GM18498 (cell line): ENCODE measurements around the gene CAV1.

Experiments
- ATAC-seq: cut with Tn5 transposase; IDR thresholded peaks from one replicate; pipeline ENCODE4 v1.9.1; 2021; ENCODE audit warnings: mild to moderate bottlenecking, moderate library complexity; ENCODE audit not compliant: unreplicated experiment

CAV1 gene

DNA sequence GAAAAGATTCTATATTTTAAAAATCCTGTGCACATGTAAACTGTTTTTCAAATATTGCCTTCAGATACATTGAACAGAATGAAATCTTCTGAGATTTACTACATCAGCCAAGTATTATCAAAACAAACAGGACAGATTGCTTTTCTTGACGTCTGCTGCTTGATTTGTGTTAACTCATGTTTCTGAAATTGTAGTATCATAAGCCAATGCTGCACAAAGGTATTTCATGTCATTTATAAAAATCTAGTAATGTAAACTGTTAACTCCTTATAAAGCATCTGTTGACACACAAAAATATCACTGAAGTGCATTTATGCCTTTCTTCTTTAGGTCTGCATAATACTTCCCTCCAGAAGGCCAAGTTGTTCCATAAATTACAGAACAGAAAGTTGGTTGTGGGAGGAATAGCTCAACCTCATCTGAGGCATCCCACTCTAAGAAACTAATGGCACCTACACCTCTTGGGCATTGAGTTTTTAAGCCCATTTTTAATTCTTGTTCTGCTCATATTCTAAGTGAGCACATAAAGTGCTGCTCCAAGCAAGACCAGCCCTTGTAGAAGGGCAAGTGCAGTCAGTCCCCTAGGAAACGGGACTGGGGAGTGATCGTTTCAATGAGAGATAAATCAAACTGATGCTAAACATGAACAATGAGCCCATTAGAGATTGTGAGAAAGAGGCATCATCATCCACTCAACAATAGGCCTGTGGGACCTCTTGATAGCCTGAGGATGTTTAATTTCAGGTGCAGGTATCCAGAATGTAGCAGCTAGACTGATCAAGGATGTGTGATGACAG is 28.5 kb downstream of the CAV1 start:
- no peak for ATAC-seq

DNA sequence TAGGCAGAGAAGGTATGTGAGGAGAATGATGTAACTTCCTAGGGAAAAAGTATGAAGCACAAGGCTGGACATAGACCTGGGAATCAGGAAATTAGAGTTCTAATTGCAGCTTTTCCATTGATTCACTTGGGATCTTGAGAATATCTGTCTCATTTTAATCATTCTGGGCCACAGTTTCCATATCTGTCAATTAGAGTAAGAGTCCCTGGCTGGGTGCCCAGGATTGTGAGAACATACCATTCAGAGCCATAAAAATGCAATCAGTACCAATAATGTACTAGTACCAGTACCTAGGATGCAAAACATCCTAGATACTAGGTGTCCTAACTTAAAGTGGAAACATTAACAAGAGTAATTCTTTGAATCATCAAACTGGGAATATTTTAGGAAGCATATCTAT is 29.6 kb downstream of the CAV1 start:
- no peak for ATAC-seq

DNA sequence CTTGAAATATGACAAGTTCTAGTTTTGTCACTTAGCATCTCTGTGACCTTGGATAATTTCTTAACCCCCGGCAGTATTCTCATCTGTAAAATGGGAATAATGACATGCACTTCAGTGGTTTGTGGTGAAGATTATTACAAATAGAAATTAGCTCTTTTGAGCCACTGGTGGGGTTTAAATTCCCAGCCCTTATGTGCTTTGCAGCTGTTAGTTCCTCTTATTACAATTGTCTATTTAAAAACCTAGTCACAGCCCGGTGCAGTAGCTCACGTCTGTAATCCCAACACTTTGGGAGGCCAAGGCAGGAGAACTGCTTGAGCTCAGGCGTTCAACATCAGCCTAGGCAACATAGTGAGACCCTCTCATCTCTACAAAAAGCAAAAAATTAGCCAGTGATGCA is 30.1 kb downstream of the CAV1 start:
- ATAC-seq, result no peak

DNA sequence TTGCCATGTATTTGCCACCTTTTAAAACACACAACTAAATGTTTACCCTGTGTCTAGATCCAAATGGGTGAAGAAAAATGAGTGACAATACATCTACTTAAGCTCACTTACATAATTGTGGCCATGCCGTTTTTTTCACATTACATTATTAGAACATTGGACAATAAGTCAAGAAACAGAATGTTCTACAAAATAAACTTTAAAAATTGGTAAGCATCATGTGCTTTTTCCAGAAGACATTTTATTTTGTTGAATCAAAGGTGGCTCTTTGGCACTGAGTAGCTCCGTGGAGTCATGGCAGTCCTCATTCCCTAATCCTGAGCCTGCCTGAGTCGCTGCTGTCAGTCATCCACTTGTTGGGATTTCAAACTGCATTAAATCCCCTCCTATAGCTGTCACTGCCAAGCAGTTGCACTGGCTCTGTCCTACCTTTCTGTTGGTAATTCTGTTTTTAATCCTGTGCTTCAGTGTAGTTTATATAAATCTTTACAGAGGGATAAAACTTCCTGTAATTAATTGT is 32.3 kb downstream of the CAV1 start:
- no peak for ATAC-seq

DNA sequence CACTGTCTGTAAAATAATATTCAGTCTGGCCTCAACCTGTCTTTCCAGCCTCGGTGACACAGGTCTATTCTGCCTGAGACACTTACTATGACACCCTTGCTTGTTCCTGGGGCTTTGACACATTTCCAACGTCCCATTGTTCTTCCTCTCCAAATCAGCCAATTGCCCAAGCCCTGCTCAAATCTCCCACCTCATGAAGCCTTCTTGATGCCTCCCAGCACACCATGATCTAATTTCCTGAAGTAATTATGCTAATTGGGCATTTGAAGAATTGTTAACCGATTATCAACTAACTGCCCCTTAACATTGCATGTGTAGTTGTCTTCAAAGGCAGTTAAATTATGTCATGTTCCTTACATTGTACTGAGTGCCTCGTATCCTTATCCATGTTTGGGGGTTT is 33.1 kb downstream of the CAV1 start:
- no peak for ATAC-seq

DNA sequence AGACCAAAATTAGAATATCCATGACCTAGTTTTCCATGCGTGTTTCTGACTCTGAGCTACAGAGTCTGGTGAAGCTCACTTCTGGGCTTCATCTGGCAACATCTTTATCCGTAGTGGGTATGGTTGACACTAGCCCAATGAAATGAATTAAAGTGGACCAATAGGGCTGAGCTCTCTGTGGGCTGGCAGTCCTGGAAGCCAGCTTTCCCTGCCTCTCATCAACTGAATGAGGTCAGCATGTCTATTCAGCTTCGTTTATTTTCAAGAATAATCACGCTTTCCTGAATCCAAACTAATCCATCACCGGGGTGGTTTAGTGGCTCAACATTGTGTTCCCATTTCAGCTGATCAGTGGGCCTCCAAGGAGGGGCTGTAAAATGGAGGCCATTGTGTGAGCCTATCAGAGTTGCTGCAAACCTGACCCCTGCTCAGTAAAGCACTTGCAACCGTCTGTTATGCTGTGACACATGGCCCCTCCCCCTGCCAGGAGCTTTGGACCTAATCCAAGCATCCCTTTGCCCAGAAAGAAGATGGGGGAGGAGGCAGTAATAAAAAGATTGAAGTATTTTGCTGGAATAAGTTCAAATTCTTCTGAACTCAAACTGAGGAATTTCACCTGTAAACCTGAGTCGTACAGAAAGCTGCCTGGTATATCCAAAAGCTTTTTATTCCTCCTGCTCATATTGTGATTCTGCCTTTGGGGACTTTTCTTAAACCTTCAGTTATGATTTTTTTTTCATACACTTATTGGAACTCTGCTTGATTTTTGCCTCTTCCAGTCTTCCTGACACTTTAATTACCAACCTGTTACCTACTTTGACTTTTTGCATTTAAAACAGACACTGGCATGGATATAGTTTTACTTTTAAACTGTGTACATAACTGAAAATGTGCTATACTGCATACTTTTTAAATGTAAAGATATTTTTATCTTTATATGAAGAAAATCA is 35.5 kb downstream of the CAV1 start:
- ATAC-seq, result no peak

DNA sequence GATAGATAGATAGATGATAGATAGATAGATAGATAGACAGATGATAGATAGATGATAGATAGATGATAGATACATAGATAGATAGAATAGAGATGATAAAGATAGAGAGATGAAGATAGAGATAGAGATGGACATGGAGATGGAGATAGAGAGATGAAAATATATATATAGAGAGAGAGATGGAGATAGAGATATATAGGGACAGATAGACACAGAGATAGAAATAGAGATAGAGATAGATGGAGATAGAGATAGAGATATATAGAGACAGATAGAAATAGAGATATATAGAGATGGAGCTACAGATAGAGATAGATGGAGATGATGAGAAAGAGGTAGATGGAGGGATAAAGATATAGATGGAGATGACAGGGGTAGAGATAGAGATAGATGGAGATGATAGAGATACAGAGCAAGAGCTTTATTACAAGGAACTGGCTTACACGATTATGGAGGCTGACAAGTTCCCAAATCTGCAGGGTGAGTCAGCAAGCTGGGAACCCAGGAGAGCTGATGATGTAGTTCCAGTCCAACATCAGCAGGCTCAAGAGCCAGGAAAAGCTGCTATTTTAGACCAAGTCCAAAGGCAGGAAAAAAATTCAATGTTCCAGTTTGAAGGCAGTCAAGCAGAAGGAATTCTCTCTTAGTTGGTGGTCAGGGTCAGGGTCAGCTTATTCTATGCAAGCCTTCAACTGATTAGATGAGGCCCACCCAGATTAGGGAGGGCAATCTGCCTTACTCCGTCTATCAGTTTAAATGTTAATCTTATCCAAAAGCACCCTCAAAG is 37.1 kb downstream of the CAV1 start:
- ATAC-seq, result no peak

DNA sequence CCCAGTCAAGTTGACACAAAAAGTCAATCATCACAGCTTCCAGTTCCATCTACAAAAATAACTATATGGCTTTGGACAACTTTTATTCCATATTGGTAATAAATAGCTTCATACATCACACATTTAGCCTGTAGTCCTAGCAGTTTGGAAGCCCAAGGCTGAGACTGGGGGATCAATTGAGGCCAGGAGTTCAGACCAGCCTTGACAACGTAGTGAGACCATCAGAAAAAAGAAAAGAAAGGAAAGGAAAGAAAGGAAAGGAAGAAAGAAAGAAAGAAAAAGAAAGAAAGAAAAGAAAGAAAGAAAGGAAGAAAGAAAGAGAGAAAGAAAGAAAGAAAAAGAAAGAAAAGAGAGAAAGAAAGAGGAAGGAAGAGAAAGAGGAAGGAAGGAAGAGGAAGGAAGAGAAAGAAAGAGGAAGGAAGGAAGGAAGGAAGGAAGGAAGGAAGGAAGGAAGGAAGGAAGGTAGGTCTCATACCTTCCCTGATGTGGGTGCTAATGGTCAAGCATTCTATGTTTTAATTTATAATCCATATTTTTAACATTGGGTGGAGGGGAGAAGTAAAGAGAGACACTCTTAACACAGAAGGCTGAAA is 37.8 kb downstream of the CAV1 start:
- no peak for ATAC-seq

DNA sequence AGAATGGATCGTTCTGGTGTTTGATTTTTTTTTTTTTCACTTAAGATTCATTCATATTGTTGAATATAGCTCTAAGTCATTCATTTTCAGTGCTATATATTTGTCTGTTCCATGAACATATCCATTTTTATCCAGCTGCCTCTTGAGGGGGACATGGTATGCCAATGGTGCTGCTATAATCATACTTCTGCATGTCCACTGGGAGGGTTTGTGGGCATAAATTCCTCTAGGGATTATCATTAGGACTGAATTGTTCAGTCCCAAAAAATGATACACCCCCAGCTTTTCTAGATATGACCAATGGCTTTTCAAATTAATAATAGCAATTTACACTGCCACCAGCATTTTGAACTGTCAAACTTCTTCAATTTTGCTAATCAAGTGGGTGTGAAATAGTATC is 41.1 kb downstream of the CAV1 start:
- no peak for ATAC-seq

DNA sequence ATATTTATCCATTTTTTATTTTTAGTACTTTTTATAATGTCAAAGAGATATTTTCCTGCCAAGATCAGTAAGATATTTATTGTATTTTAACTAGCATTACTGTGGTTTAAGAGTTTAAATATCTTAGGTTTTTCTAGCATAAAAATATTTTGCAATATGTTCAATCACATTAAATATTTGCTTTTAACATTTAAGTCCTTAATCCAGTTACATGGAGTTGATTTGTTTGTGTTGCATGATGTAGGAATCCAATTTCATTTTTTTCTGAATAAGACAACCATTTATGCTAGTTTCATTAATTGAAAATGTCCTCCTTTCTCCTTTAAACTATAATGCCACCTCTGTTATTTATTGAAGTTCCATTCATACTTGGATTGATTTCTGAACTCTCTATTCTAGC is 41.8 kb downstream of the CAV1 start:
- no peak for ATAC-seq

DNA sequence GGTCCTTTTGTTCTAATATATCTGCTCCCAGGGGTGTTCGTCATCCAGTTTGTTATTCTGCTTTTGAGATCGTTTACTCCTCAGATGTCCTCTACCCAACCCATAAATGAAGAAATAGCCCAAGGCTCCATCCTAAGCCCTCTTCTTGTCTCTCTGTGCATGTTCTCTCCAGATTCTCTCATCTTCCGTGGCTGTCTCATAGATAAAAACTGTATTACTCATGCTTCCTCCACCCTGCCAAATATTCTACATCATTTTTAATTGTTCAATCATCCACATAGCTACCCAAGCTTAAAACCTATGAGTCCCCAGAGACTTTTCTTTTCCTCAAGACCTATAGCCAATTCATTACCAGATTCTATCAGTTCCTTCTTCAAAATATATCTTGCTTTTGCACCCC is 44.9 kb downstream of the CAV1 start:
- no peak for ATAC-seq

DNA sequence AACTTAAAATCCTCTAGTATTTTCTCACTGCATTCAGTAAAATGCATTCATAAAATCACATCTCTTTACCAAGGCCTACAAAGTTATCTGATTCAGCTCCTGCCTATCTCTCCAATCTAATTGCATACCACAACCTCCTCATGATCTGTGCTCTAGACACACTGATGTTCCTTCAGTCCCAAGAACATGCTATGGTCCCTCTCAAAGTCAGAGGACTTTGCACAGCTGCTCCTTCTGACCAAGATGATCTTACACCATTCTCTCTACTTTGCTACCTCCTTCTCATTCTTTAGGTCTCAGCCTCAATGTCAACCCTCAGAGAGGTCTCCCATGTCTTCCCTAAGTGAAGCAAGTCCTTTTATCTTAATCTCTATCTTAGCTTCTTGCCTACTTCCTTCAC is 45.5 kb downstream of the CAV1 start:
- no peak for ATAC-seq

DNA sequence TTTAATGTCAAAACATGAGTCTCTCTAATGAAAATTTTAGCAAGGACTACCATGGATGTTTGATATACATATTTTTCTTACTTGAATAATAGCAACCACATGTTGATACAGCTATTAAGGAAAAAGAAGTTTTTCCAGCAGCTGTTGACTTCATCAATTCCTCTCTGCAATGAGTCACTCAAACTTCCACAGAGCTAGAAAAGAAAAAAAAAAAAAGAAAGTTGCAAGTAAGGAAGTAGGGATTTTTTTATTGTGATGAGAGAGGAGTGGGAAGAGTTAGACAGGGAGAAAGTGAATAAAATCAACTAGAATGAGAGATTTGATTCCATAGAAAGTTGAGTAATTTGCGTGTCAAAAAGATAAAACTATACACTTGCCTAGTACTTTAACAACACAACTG is 46.2 kb downstream of the CAV1 start:
- no peak for ATAC-seq

DNA sequence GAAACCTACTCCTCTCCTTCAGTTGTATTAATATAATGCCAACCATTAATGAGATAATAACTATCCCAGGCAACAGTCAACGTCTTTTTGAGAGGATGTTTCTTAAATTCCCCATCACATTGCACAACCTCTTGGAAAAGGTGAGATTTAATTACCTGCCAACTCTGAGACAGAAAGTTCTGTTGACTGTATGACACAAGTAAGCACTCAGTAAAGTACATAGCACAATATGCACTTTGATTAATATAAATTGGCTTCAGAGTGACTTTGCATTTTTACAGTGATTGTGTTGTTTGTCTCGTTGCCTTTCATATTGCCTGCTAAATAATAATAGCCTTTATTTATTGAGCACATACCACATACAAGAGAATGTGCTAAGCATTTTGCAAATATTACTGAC is 46.7 kb downstream of the CAV1 start:
- ATAC-seq, result no peak

DNA sequence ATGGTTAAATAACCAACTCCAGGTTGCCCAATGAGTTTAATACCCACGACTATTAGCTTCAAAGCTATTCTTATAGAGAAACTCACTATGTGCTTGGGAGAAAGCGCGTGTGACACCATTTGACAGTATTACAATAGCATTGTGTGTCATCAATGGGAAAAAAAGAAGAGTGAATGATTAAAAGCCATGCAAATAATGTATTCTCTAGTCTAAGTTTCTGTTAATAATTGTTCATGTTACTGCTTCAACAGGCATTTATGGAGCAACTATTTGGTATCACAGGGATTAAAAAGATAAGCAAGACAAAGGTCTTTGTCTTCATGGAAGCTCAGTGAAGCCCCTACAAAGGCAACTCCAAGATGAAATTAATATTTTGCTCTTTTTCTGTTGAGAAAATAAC is 47.2 kb downstream of the CAV1 start:
- peak; percentile 32 for ATAC-seq

DNA sequence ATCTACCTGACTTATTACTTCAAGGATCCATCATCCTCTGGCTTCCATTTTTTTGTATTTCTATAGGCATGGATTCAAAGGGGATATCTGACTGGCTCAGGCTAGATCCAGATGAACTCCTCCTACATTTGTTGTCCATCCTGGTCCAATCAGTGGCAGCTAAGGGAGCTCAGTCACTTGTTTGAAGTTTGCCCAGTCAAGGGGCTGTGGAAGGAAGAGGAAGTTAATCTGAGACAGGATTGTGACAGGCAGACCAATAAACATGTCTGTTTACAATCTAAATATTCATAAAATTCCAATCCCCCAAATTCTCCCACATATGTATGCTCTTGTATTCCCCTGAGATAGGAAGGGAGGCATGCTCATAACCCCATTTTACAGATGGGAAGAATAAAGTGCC is 48.7 kb downstream of the CAV1 start:
- no peak for ATAC-seq

DNA sequence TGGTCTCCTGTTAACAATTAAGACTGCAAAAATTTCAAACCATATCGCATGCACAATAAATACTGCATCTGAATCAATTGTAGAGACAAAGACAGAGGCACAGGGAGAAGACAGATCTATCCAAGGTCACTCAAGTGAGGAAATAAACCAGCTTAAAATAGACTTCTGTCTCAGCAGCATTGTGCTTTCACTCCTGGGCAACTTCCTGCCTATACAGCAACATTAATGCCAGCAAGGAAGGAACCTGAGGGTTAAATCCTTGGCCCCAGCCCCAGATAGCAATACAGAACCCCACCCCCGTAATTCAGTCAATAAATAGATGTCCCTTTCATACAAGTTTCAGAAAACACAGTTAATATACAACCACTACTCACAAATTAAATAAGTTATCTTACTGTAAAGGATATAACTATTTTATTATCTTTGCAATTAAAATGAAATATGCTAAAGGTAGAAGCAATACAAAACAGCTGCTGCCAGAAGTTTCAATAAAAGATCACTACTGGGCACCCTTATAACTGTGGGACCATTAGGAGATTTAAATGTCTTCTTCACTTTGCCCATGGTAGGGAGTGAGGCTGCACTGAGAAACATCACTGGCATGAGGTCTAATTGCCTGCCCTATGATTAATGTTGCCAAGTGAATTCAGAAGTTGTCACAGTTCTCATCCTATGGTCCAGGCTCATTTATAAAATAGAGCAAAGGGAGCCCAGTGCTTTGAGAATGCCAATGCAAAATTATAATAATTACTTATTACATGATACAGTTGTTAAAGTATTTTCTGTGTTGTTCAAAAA is 49.4 kb downstream of the CAV1 start:
- ATAC-seq, result peak; percentile 46

DNA sequence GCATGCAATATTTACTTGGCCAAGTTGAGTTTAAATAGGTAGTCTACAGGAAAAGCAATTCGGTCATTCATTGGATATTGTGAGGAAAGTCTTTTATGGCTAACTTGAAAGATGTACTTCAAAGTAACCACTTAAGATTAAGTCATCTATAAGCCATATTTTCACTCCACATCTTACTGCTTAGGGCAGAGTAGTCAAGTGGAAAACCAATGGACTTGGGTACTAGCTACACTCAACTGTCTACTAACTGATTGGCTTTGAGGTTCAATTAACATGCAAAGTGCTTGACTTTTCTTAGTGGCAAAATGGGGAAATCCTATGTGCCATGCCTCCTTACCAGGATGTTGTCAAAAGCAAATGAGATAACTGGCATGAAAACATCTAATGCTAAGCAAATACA is 51.0 kb downstream of the CAV1 start:
- ATAC-seq, result no peak

DNA sequence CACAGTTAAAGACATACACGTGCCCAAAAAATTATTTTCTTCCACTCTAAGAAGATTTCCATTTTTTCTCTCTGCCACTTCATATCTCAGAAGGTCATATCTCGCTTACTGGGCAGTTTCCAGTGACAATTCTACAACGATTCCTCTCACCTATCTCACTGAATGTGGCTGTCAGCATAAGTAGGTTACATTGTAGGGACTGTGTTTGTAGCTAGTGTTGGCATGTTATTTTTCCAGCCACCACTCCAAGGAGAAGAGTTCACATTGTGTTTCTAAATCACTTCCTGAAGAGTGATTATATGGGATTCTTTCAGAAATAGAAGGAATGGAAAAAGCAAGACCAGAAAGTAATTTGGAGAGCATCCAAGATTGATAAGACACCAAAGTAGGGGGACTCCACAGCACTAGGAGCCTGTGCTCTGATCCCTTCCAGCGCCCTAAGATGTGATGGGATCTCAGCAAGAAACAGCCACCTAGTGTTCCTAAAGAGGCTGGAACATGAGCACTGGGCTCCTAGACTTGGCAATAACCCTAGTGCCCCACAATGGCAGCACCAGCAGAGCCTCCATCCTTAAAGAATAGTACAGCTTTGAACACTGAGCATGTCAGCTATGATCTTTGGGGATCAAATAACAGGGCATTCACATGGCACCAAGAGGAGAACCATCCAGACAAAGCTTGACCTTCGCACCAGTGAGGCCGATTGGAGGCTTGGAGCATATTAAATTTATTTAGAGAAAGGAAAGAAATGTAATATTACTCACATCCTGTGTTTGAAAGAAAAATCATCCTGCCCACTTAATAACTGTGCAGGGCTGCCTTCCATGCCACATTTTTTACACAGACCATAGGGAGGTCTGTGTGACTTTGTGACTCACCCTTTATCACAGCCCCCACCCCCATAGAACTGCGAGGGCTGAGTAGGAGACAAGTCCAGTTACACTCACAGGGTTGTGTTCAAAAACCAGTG is 51.8 kb downstream of the CAV1 start:
- peak; percentile 29 for ATAC-seq
